SJCRH30 (cell line): ENCODE results near the gene COL4A4. TPM values are rescaled to one million over a fixed set of nuclear protein-coding genes. Genes with fewer than 3 reads are reported as not detected.

Source experiments
- total RNA-seq: library from RNA; depleted of rRNA; stranded (reverse); fragments of >200 nt; shearing (Covaris generic); gene quantifications from 2 replicates; pipeline ENCODE4 v1.2.3, GENCODE V29; 2014; rRNA removed

COL4A4 gene
- total RNA-seq, 1 experiment from 2014 or later = not detected

Other genes starting within 250 kb of the COL4A4 start
- 0.03 and 0.34 TPM in 2 replicates for gene COL4A3, start 419 bp upstream of the COL4A4 start, total RNA-seq
- gene MFF, start 161.0 kb upstream of the COL4A4 start, total RNA-seq = 108 and 117 TPM in 2 replicates
- not detected in 2 replicates for gene TM4SF20, start 215.1 kb upstream of the COL4A4 start, total RNA-seq
- not detected in 2 replicates for gene SCYGR1, start 223.7 kb upstream of the COL4A4 start, total RNA-seq